Measurements from ENCODE around the gene TRIP12.

The TRIP12 gene

DNA sequence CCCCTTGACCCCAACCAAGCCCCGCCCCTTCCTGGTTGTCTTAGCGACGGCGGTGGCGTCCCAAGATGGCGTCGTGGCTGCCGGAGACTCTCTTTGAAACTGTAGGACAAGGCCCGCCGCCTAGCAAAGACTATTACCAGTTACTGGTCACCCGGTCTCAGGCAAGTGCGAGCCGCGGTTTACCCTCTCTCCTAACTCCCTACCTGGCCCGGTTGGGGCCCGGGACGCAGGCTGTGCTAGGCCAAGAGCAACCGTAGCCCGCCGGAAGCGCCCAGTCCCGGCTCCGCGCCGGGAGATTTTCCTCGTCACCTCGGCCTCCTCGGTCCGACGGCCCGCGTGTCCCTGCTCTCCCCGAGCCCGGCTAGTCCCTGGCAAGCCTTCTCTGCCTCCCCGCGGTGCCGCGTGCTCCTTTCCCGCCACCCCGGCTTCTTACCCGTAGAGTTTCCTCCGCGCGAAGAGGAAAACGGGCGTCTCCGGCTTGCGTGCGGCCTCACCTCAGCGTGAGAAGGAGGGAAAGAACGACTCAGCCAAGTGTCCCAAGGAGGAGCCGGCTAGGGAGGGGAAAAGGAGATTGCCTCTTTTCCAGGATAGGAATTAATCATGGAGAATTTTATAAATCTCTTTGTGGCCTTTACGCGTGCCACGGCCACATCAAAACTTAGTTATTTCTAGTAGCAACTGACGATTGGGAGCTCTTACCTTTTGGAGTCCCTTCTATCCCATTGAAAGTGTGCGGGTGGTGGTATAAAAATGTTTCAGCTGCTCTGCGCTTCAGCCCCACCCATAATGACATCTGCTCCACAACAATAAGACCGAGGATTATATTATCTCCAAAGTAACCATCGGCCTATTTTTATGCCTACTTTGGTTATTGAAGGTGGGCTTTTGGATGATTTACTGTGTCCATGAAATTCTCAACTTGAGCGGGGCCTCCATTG lies 909 bp upstream of the TRIP12 start, which contains the start of gene FBXO36 (continued):
- TF ChIP-seq ZNF266 (tag by site-specific recombination; IDR thresholded peaks at IDR 0.05; ENCODE audit: low read depth) (no peak), IKZF3 (tag by site-specific recombination; IDR thresholded peaks at IDR 0.05) (peak; percentile 78), ZNF114 (tag by site-specific recombination; IDR thresholded peaks at IDR 0.05) (no peak), ZNF133 (tag by site-specific recombination; IDR thresholded peaks at IDR 0.05) (no peak), ZNF555 (tag by site-specific recombination; conservative IDR thresholded peaks at IDR 0.05) (no peak), GFI1B (tag by site-specific recombination; IDR thresholded peaks at IDR 0.05) (no peak), ZNF521 (tag by site-specific recombination; IDR thresholded peaks at IDR 0.05) (no peak), SALL2 (tag by site-specific recombination; IDR thresholded peaks at IDR 0.05; ENCODE audit: borderline replicate concordance) (no peak), KLF7 (tag by site-specific recombination; IDR thresholded peaks at IDR 0.05; ENCODE audit: borderline replicate concordance) (no peak), ZNF366 (tag by site-specific recombination; conservative IDR thresholded peaks at IDR 0.05) (peak; percentile 70; the same call in 1 of the 2 replicates), ZFP37 (tag by site-specific recombination; IDR thresholded peaks at IDR 0.05) (no peak), ZNF548 (tag by site-specific recombination; IDR thresholded peaks at IDR 0.05) (no peak), ZBTB1 (tag by site-specific recombination; IDR thresholded peaks at IDR 0.05) (no peak), ZNF146 (tag by site-specific recombination; IDR thresholded peaks at IDR 0.05) (no peak), ZNF571 (tag by site-specific recombination; IDR thresholded peaks at IDR 0.05) (no peak), ZNF202 (tag by site-specific recombination; IDR thresholded peaks at IDR 0.05; ENCODE audit: borderline replicate concordance) (no peak), ZNF791 (tag by site-specific recombination; IDR thresholded peaks at IDR 0.05) (no peak), ZNF140 (tag by site-specific recombination; IDR thresholded peaks at IDR 0.05) (no peak), ZNF514 (tag by site-specific recombination; IDR thresholded peaks at IDR 0.05) (no peak), ZBTB17 (tag by site-specific recombination; IDR thresholded peaks at IDR 0.05) (no peak), ZIC2 (tag by site-specific recombination; IDR thresholded peaks at IDR 0.05) (peak; percentile 54), ZNF501 (tag by site-specific recombination; IDR thresholded peaks at IDR 0.05) (no peak), ZNF660 (tag by site-specific recombination; IDR thresholded peaks at IDR 0.05) (no peak), SP2 (tag by site-specific recombination; IDR thresholded peaks at IDR 0.05) (peak; percentile 50), BCL11B (tag by site-specific recombination; IDR thresholded peaks at IDR 0.05; ENCODE audit: low read depth) (no peak)
- TF ChIP-seq, protein P1, sequence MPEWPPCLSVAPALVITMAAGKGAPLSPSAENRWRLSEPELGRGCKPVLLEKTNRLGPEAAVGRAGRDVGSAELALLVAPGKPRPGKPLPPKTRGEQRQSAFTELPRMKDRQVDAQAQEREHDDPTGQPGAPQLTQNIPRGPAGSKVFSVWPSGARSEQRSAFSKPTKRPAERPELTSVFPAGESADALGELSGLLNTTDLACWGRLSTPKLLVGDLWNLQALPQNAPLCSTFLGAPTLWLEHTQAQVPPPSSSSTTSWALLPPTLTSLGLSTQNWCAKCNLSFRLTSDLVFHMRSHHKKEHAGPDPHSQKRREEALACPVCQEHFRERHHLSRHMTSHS (tag by site-specific recombination; IDR thresholded peaks at IDR 0.05), result no peak
- TF ChIP-seq, protein P2, sequence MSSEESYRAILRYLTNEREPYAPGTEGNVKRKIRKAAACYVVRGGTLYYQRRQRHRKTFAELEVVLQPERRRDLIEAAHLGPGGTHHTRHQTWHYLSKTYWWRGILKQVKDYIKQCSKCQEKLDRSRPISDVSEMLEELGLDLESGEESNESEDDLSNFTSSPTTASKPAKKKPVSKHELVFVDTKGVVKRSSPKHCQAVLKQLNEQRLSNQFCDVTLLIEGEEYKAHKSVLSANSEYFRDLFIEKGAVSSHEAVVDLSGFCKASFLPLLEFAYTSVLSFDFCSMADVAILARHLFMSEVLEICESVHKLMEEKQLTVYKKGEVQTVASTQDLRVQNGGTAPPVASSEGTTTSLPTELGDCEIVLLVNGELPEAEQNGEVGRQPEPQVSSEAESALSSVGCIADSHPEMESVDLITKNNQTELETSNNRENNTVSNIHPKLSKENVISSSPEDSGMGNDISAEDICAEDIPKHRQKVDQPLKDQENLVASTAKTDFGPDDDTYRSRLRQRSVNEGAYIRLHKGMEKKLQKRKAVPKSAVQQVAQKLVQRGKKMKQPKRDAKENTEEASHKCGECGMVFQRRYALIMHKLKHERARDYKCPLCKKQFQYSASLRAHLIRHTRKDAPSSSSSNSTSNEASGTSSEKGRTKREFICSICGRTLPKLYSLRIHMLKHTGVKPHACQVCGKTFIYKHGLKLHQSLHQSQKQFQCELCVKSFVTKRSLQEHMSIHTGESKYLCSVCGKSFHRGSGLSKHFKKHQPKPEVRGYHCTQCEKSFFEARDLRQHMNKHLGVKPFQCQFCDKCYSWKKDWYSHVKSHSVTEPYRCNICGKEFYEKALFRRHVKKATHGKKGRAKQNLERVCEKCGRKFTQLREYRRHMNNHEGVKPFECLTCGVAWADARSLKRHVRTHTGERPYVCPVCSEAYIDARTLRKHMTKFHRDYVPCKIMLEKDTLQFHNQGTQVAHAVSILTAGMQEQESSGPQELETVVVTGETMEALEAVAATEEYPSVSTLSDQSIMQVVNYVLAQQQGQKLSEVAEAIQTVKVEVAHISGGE (tag by site-specific recombination; conservative IDR thresholded peaks at IDR 0.05; ENCODE audit: low read depth), result peak; percentile 93
- TF ChIP-seq, protein P3, sequence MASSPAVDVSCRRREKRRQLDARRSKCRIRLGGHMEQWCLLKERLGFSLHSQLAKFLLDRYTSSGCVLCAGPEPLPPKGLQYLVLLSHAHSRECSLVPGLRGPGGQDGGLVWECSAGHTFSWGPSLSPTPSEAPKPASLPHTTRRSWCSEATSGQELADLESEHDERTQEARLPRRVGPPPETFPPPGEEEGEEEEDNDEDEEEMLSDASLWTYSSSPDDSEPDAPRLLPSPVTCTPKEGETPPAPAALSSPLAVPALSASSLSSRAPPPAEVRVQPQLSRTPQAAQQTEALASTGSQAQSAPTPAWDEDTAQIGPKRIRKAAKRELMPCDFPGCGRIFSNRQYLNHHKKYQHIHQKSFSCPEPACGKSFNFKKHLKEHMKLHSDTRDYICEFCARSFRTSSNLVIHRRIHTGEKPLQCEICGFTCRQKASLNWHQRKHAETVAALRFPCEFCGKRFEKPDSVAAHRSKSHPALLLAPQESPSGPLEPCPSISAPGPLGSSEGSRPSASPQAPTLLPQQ (tag by site-specific recombination; IDR thresholded peaks at IDR 0.05), result no peak
- TF ChIP-seq, protein P4, sequence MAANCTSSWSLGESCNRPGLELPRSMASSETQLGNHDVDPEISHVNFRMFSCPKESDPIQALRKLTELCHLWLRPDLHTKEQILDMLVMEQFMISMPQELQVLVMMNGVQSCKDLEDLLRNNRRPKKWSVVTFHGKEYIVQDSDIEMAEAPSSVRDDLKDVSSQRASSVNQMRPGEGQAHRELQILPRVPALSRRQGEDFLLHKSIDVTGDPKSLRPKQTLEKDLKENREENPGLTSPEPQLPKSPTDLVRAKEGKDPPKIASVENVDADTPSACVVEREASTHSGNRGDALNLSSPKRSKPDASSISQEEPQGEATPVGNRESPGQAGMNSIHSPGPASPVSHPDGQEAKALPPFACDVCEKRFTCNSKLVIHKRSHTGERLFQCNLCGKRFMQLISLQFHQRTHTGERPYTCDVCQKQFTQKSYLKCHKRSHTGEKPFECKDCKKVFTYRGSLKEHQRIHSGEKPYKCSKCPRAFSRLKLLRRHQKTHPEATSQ (tag by site-specific recombination; IDR thresholded peaks at IDR 0.05), result no peak
- TF ChIP-seq, protein P5, sequence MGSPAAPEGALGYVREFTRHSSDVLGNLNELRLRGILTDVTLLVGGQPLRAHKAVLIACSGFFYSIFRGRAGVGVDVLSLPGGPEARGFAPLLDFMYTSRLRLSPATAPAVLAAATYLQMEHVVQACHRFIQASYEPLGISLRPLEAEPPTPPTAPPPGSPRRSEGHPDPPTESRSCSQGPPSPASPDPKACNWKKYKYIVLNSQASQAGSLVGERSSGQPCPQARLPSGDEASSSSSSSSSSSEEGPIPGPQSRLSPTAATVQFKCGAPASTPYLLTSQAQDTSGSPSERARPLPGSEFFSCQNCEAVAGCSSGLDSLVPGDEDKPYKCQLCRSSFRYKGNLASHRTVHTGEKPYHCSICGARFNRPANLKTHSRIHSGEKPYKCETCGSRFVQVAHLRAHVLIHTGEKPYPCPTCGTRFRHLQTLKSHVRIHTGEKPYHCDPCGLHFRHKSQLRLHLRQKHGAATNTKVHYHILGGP (tag by site-specific recombination; IDR thresholded peaks at IDR 0.05), result no peak
- TF ChIP-seq, protein P6, sequence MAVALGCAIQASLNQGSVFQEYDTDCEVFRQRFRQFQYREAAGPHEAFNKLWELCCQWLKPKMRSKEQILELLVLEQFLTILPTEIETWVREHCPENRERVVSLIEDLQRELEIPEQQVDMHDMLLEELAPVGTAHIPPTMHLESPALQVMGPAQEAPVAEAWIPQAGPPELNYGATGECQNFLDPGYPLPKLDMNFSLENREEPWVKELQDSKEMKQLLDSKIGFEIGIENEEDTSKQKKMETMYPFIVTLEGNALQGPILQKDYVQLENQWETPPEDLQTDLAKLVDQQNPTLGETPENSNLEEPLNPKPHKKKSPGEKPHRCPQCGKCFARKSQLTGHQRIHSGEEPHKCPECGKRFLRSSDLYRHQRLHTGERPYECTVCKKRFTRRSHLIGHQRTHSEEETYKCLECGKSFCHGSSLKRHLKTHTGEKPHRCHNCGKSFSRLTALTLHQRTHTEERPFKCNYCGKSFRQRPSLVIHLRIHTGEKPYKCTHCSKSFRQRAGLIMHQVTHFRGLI (tag by site-specific recombination; IDR thresholded peaks at IDR 0.05), result no peak
